HEK293 (cell line): ENCODE results near the gene EFNA2.
A peak's percentile ranks its signal among the peaks of the same experiment; 100 is the strongest.

Experiments
- CTCF ChIA-PET: fragments of 350-600 bp; formaldehyde crosslinking; extraction: SDS; loops from one replicate; lab custom pipeline; 2021; ENCODE audit warnings: antibody characterized with exemption; lab: Yijun Ruan, JAX
- POLR2A ChIA-PET: fragments of 300-600 bp; formaldehyde crosslinking; extraction: SDS; loops from one replicate; lab custom pipeline; 2020; ENCODE audit warnings: antibody characterized with exemption, inconsistent platforms; lab: Yijun Ruan, JAX
- H3K27ac ChIP-seq: fragments of 200-500 bp; sonication (Bioruptor generic); 2 replicates; pipeline ENCODE4 v1.5.1; 2014; ENCODE audit warnings: low read depth, low read length, control low read depth, inconsistent platforms; ENCODE audit errors: extremely low read depth
- H3K36me3 ChIP-seq, 2 experiments: fragments of 200-500 bp in 1 of 2; sonication (Bioruptor generic) in 1 of 2; 1 replicate in 1 of 2; 2 replicates in 1 of 2; pipeline ENCODE4 v1.5.1; 2014 to 2017; ENCODE audit warnings: inconsistent platforms in 2 of 2, low read length in 2 of 2; ENCODE audit not compliant: control insufficient read depth in 2 of 2, insufficient read depth in 1 of 2
- H3K4me1 ChIP-seq: fragments of 200-500 bp; sonication (Bioruptor generic); 2 replicates; pipeline ENCODE4 v1.5.1; 2014; ENCODE audit warnings: mild to moderate bottlenecking, low read length, inconsistent platforms; ENCODE audit not compliant: control insufficient read depth, insufficient read depth
- H3K4me3 ChIP-seq: 2 replicates; pipeline ENCODE4 v1.5.1; 2011; ENCODE audit warnings: low read depth, mild to moderate bottlenecking, control low read depth, low read length, moderate library complexity
- H3K9me3 ChIP-seq: fragments of 200-500 bp; sonication (Bioruptor generic); 2 replicates; pipeline ENCODE4 v1.5.1; 2014; ENCODE audit warnings: low read depth, low read length, inconsistent platforms; ENCODE audit not compliant: control insufficient read depth, insufficient read depth
- BCL11B ChIP-seq: fragments of 450-650 bp; formaldehyde crosslinking; IDR thresholded peaks from 2 replicates; pipeline ENCODE4 v1.5.1; 2016; ENCODE audit warnings: low read depth, missing biosample characterization, missing genetic modification characterization
- GLIS2 ChIP-seq: fragments of 450-650 bp; formaldehyde crosslinking; IDR thresholded peaks from 2 replicates; pipeline ENCODE4 v1.5.1; 2016; ENCODE audit warnings: missing biosample characterization, missing genetic modification characterization
- KLF17 ChIP-seq: fragments of 450-650 bp; formaldehyde crosslinking; IDR thresholded peaks from 2 replicates; pipeline ENCODE4 v1.5.1; 2016; ENCODE audit warnings: missing biosample characterization, missing genetic modification characterization
- KLF8 ChIP-seq: fragments of 450-650 bp; formaldehyde crosslinking; IDR thresholded peaks from 2 replicates; pipeline ENCODE4 v1.5.1; 2016; ENCODE audit warnings: missing biosample characterization, missing genetic modification characterization
- OVOL3 ChIP-seq: fragments of 450-650 bp; formaldehyde crosslinking; IDR thresholded peaks from 2 replicates; pipeline ENCODE4 v1.5.1; 2016; ENCODE audit warnings: missing biosample characterization, missing genetic modification characterization
- PRDM6 ChIP-seq: fragments of 450-650 bp; formaldehyde crosslinking; IDR thresholded peaks from 2 replicates; pipeline ENCODE4 v1.5.1; 2017; ENCODE audit warnings: missing biosample characterization, missing genetic modification characterization
- ZBTB7A ChIP-seq: fragments of 450-650 bp; formaldehyde crosslinking; IDR thresholded peaks from 2 replicates; pipeline ENCODE4 v1.5.1; 2016; ENCODE audit warnings: low read depth, missing biosample characterization, missing genetic modification characterization
- ZBTB8A ChIP-seq: fragments of 450-650 bp; formaldehyde crosslinking; IDR thresholded peaks from 2 replicates; pipeline ENCODE4 v1.5.1; 2016; ENCODE audit warnings: missing biosample characterization, missing genetic modification characterization
- ZEB2 ChIP-seq: fragments of 450-650 bp; formaldehyde crosslinking; IDR thresholded peaks from 2 replicates; pipeline ENCODE4 v1.5.1; 2016; ENCODE audit warnings: missing biosample characterization, missing genetic modification characterization
- ZNF175 ChIP-seq: fragments of 450-650 bp; formaldehyde crosslinking; IDR thresholded peaks from 2 replicates; pipeline ENCODE4 v1.5.1; 2016; ENCODE audit warnings: missing biosample characterization, missing genetic modification characterization
- ZNF280D ChIP-seq: fragments of 450-650 bp; formaldehyde crosslinking; IDR thresholded peaks from 2 replicates; pipeline ENCODE4 v1.5.1; 2016; ENCODE audit warnings: missing biosample characterization, missing genetic modification characterization
- ZNF302 ChIP-seq: fragments of 450-650 bp; formaldehyde crosslinking; IDR thresholded peaks from 2 replicates; pipeline ENCODE4 v1.5.1; 2016; ENCODE audit warnings: missing biosample characterization, missing genetic modification characterization, low read depth
- ZNF398 ChIP-seq: fragments of 450-650 bp; formaldehyde crosslinking; IDR thresholded peaks from 2 replicates; pipeline ENCODE4 v1.5.1; 2017; ENCODE audit warnings: missing biosample characterization, missing genetic modification characterization
- ZNF404 ChIP-seq: fragments of 450-650 bp; formaldehyde crosslinking; IDR thresholded peaks from 2 replicates; pipeline ENCODE4 v1.5.1; 2017; ENCODE audit warnings: missing biosample characterization, missing genetic modification characterization
- ZNF426 ChIP-seq: fragments of 450-650 bp; formaldehyde crosslinking; IDR thresholded peaks from 2 replicates; pipeline ENCODE4 v1.5.1; 2017; ENCODE audit warnings: missing biosample characterization, missing genetic modification characterization, mild to moderate bottlenecking, inconsistent platforms, moderate library complexity
- ZNF510 ChIP-seq: fragments of 450-650 bp; formaldehyde crosslinking; IDR thresholded peaks from 2 replicates; pipeline ENCODE4 v1.5.1; 2018; ENCODE audit warnings: mild to moderate bottlenecking, missing genetic modification characterization, missing biosample characterization; ENCODE audit not compliant: insufficient replicate concordance
- ZNF585B ChIP-seq: fragments of 450-650 bp; formaldehyde crosslinking; IDR thresholded peaks from 2 replicates; pipeline ENCODE4 v1.5.1; 2016; ENCODE audit warnings: missing biosample characterization, missing genetic modification characterization
- ZNF692 ChIP-seq: fragments of 450-650 bp; formaldehyde crosslinking; IDR thresholded peaks from 2 replicates; pipeline ENCODE4 v1.5.1; 2016; ENCODE audit warnings: missing biosample characterization, missing genetic modification characterization
- ZNF843 ChIP-seq: fragments of 450-650 bp; formaldehyde crosslinking; IDR thresholded peaks from 2 replicates; pipeline ENCODE4 v1.5.1; 2016; ENCODE audit warnings: missing biosample characterization, missing genetic modification characterization

The EFNA2 gene

GRCh38 chr19:1289686-1290025 lies 4.0 kb downstream of the EFNA2 start:
- CTCF ChIA-PET: no interaction called here
- Histone ChIP-seq H3K27ac (no peak overlapping the region), H3K9me3 (no peaks in the 10 kb centered on the region), H3K4me1 (peaks cover 5% of the 10 kb centered on the region), H3K4me3 (no peak overlapping the region), H3K36me3 (no peaks in the 10 kb centered on the region)
- POLR2A ChIA-PET: no interaction called here
- TF ChIP-seq ZBTB7A (no peak), GLIS2 (tag by site-specific recombination) (peak; percentile 7; the same call in 1 of the 2 replicates)

- no peaks in the 10 kb centered on the region for H3K9me3 ChIP-seq
- ChIA-PET CTCF (no interaction called here), POLR2A (no interaction called here)
- TF ChIP-seq ZNF585B (tag by site-specific recombination): no peak
- TF ChIP-seq GLIS2 (tag by site-specific recombination): peak; percentile 10; the same call in 1 of the 2 replicates
- 0 out of 2 replicates have a peak, but pooled peaks have one; percentile 5 for TF ChIP-seq ZBTB8A (tag by site-specific recombination)
- TF ChIP-seq KLF8 (tag by site-specific recombination): no peak
- no peak for TF ChIP-seq ZNF404
- no peak for TF ChIP-seq BCL11B (tag by site-specific recombination)
- no peak for TF ChIP-seq ZNF398 (tag by site-specific recombination)
- TF ChIP-seq ZNF302 (tag by site-specific recombination): no peak
- TF ChIP-seq ZNF692: no peak
- H3K27ac ChIP-seq: no peak overlapping the region
- H3K4me1 ChIP-seq: peaks cover 5% of the 10 kb centered on the region
- H3K4me3 ChIP-seq: no peak overlapping the region
- H3K36me3 ChIP-seq: no peaks in the 10 kb centered on the region
Measured at GRCh38 chr19:1290196-1290702, 4.6 kb downstream of the EFNA2 start.

GRCh38 chr19:1290703-1291651 lies 5.3 kb downstream of the EFNA2 start:
- no peaks in the 10 kb centered on the region for H3K36me3 ChIP-seq
- H3K27ac ChIP-seq: no peak overlapping the region
- H3K4me1 ChIP-seq: peaks cover 8% of the 10 kb centered on the region
- ChIA-PET POLR2A (interaction anchor here (0.6 to 0.7 kb wide), 3 partner anchors 21 to 76 kb away, joined by 3 read pairs; no protein-coding TSS in a partner anchor), CTCF (no interaction called here)
- H3K4me3 ChIP-seq: no peak overlapping the region
- H3K9me3 ChIP-seq: no peaks in the 10 kb centered on the region
- TF ChIP-seq ZEB2 (tag by site-specific recombination) (0 out of 2 replicates have a peak, but pooled peaks have one; percentile 12), ZNF175 (tag by site-specific recombination) (no peak), KLF17 (0 out of 2 replicates have a peak, but pooled peaks have one; percentile 44), ZNF280D (no peak), ZNF426 (no peak), ZNF510 (tag by site-specific recombination) (no peak), ZNF843 (tag by site-specific recombination) (no peak), OVOL3 (tag by site-specific recombination) (no peak), PRDM6 (tag by site-specific recombination) (no peak), GLIS2 (tag by site-specific recombination) (peak; percentile 6; the same call in 1 of the 2 replicates)
